ENCODE results near the gene CYB5D1. TPM values are rescaled to one million over a fixed set of nuclear protein-coding genes. Genes with fewer than 3 reads are reported as not detected.

Gene CYB5D1
- total and polyA plus RNA-seq, 2 of the 8 experiments (the other 6 are each of a cell fraction or from before 2014, with no cell fraction given): 11.0 to 18.0 TPM

- TF ChIP-seq CBX8 (IDR thresholded peaks at IDR 0.05; ENCODE audit: borderline replicate concordance, low read depth, low read length): no peak
- TF ChIP-seq SRF (IDR thresholded peaks at IDR 0.05; ENCODE audit: low read depth, low read length): no peak
- peak in 1 of 2 experiments; percentile 58; a peak in 1 of 4 replicates for TF ChIP-seq SIN3A (conservative IDR thresholded peaks at IDR 0.05 in 1 of 2, IDR thresholded peaks at IDR 0.05 in 1 of 2; ENCODE audit: low read depth in 1 of 2, low read length in 2 of 2)
- TF ChIP-seq, protein P1, sequence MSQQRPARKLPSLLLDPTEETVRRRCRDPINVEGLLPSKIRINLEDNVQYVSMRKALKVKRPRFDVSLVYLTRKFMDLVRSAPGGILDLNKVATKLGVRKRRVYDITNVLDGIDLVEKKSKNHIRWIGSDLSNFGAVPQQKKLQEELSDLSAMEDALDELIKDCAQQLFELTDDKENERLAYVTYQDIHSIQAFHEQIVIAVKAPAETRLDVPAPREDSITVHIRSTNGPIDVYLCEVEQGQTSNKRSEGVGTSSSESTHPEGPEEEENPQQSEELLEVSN (IDR thresholded peaks at IDR 0.05): no peak; the same call in 1 of the 2 replicates
- peak; percentile 19 for TF ChIP-seq EZH2 (IDR thresholded peaks at IDR 0.05; ENCODE audit: low read depth, low read length, severe bottlenecking)
- TF ChIP-seq SAP30 (IDR thresholded peaks at IDR 0.05; ENCODE audit: insufficient read depth, insufficient replicate concordance, low read length): no peak
- TF ChIP-seq MAFK (IDR thresholded peaks at IDR 0.05; ENCODE audit: low read depth, low read length): no peak
- peak; percentile 77; the same call in 1 of the 2 replicates for TF ChIP-seq RFX5 (IDR thresholded peaks at IDR 0.05; ENCODE audit: borderline replicate concordance, low read depth, low read length)
- TF ChIP-seq BACH1 (IDR thresholded peaks at IDR 0.05; ENCODE audit: low read length): no peak
- no peak for TF ChIP-seq TAF7 (optimal IDR thresholded peaks at IDR 0.05; ENCODE audit: borderline replicate concordance, low read depth, low read length)
- no peak; a peak in 1 of 4 replicates for TF ChIP-seq HDAC2 (IDR thresholded peaks at IDR 0.05; ENCODE audit: borderline replicate concordance in 1 of 2, low read depth in 2 of 2, low read length in 2 of 2)
- TF ChIP-seq RAD21 (IDR thresholded peaks at IDR 0.05 in 1 of 2, conservative IDR thresholded peaks at IDR 0.05 in 1 of 2; ENCODE audit: low read depth in 2 of 2, low read length in 2 of 2): no peak
- TF ChIP-seq CREB1 (IDR thresholded peaks at IDR 0.05): peak; percentile 75
Observed at GRCh38 chr17:7844292-7845154, 13.3 kb upstream of the CYB5D1 start (continued).

Data from H1 (cell line).